Measurements from ENCODE around the gene CFAP97D2.
"Not testable (repeated sequence)": the region's sequence is repeated elsewhere in the genome, so short reads cannot be mapped to it uniquely, and the experiment has no call there.

CFAP97D2 gene

DNA sequence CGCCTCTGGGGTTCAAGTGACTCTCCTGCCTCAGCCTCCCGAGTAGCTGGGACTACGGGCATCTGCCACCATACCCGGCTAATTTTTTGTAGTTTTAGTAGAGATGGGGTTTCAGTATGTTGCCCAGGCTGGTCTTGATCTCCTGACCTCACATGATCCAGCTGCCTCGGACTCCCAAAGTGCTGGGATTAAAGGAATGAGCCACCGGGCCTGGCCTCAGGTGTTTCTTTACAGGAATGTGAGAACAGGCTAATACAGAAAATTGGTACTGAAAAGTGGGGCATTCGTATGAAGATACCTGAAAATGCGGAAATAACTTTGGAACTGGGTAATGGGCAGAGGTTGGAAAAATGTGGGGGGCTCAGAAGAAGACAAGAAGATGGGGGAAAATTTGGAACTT, 52.8 kb downstream of the CFAP97D2 start:
- DNase-seq (ENCODE audit: low read depth in 3 of 3, low spot score in 1 of 3) = no peak

- no peak for DNase-seq (ENCODE audit: low read depth in 3 of 3, low spot score in 1 of 3)
These were observed 55.2 kb downstream of the CFAP97D2 start for GRCh38 chr13:114234266-114234644.

GRCh38 chr13:114234645-114235421, 55.8 kb downstream of the CFAP97D2 start, which contains the start of gene CDC16:
Gene CDC16 (plus strand): TSS chr13:114234897. CDS start chr13:114235085, 188 bp downstream.
- DNase-seq (ENCODE audit: low read depth in 3 of 3, low spot score in 1 of 3) = peak; percentile 47 to 86 (median 74)

DNA sequence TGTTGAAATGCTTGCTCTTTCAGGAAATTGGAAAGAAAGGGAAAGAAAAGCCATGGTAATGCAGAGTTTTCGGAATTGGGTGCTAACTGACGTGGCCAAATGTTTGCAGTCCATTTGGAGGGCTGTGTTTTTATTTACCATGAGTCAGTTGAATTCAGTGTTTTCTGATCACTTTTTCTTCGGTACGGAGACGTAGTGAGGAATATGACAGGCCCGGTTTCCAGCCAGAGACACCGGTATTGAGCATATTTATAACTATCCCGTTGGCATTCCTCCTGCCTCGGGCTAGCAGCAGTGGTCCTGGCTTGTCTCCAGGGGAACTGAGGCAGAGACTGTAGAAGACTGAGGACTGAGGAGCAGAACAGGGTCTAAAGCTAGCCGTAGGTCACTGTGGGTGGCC, 56.6 kb downstream of the CFAP97D2 start:
- DNase-seq (ENCODE audit: low read depth in 3 of 3, low spot score in 1 of 3) = no peak

- no peak for DNase-seq (ENCODE audit: low read depth in 3 of 3, low spot score in 1 of 3)
These were observed 57.2 kb downstream of the CFAP97D2 start for GRCh38 chr13:114236227-114236626.

DNA sequence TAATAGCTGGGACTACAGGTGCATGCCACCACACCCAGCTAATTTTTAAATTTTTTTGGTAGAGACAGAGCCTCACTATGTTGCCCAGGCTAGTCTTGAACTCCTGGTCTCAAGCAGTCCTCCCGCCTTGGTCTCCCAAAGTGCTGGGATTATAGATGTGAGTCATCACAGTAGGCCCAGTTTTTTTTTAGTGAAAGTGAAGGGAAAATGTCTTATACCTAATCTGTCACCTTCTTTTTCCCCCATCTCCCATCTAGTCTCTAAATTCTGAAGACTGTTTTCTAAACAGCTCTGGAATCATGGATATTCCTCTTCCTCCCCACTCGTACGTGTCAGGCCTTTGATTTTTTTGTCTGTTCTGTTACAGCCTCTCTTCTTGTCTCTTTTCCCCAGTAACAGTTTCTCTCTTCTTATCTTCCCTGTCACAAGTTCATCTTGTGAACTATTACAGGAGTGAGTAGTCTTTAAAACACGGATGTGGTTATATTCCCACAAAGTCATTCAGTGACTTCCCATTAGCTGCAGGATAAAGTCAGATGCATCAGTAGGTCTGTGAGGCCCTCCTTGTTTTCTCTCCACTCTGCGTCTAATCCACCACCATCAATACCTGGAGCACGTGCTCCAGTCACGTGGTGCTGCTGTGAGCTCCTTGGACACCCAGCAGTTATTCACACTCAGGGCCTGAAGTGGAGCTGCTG, 58.5 kb downstream of the CFAP97D2 start:
- no peak for DNase-seq (ENCODE audit: low read depth in 3 of 3, low spot score in 1 of 3)

DNA sequence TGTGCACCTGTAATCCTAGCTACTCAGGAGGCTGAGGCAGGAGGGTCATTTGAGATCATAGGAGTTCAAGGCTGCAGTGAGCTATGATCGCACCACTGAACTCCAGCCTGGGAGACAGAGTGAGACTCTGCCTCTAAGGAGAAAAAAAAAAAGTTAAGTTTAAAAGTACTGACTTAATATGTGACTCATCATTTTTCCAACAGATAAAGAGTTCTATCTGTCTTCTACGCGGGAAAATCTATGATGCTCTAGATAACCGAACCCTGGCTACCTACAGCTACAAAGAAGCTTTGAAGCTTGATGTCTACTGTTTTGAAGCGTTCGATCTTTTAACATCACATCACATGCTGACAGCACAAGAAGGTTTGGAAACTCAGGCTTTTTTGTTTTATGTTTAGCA, 62.9 kb downstream of the CFAP97D2 start:
- no peak for DNase-seq (ENCODE audit: low read depth in 3 of 3, low spot score in 1 of 3)

DNA sequence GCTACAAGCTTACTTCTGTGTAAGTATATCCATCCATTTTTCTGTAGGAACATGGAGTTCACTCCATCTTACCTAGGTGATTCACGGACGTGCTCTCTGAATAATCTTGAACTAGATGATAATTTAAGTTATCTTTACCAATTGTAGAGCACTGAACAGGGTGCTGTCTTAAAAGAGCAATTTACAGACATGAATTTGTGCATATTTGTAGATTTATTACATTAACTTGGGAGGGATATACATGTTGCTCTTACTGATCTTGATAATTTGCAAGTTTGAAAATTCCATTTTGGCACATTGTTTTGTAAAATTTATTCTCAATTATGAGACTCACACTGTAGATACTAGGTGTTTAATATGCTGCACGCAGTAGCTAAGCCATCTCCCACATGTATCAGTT, 64.9 kb downstream of the CFAP97D2 start:
- no peak for DNase-seq (ENCODE audit: low read depth in 3 of 3, low spot score in 1 of 3)

GRCh38 chr13:114244637-114245036, 65.6 kb downstream of the CFAP97D2 start:
- no peak for DNase-seq (ENCODE audit: low read depth in 3 of 3, low spot score in 1 of 3)

GRCh38 chr13:114248011-114248410, 69.0 kb downstream of the CFAP97D2 start:
- no peak for DNase-seq (ENCODE audit: low read depth in 3 of 3, low spot score in 1 of 3)

DNA sequence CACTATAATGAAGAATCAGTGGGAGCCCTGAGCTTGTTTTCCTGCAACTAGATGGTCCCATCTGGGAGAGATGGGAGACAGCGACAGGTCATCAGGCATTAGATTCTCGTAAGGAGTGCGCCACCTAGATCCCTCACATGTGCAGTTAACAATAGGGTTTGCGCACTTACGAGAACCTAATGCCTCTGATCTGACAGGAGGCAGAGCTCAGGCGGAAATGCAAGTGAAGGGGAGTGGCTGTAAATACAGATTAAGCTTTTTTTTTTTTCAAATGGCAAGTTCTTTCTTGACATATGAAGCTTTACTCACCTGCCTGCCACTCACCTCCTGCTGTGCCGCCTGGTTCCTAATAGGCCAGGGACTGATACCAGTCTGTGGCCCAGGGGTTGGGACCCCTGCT, 70.0 kb downstream of the CFAP97D2 start:
- DNase-seq (ENCODE audit: low read depth in 3 of 3, low spot score in 1 of 3) = no peak

DNA sequence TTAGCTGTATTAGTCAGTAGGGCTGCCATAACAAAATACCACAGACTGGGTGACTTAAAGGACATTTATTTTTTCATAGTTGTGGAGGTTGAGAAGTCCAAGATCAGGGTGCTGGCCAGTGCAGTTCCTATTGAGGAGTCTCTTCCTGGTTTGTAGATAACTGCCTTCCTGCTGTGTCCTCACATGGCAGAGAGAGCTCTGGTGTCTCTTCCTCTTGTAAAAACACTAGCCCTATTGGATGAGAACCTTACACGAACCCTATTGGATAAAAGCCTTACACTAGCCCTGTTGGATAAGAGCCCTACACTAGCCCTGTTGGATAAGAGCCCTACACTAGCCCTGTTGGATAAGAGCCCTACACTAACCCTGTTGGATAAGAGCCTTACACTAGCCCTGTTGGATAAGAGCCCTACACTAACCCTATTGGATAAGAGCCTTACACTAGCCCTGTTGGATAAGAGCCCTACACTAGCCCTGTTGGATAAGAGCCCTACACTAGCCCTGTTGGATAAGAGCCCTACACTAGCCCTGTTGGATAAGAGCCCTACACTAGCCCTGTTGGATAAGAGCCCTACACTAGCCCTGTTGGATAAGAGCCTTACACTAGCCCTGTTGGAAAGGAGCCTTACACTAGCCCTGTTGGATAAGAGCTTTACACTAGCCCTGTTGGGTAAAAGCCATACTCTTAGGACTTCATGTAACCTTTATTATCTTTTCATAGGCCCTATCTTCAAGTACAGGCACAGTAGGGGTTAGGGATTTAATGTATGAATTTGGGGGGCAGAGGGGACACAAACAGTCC, 72.8 kb downstream of the CFAP97D2 start:
- DNase-seq (ENCODE audit: low read depth in 3 of 3, low spot score in 1 of 3) = not testable (repeated sequence)

DNA sequence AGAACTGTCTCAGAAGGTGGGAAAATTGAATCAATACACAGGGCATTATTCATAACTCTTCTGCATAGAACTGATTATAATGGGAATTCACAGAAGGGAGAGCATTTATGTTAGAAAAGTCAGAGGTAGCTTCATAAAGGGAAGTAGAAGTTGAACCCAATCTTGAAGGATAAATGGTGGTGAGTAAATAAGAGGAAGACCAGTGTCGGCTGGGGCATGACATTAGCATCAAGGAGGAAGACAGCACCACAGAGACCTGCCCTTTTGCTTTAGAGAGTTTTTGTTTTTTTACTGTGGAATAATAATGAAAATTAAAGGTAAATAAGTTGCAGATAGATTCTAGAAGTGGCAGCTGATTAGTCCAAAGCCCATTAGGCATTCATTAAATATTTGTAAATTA, 77.5 kb downstream of the CFAP97D2 start:
- DNase-seq (ENCODE audit: low read depth in 3 of 3, low spot score in 1 of 3) = no peak

DNA sequence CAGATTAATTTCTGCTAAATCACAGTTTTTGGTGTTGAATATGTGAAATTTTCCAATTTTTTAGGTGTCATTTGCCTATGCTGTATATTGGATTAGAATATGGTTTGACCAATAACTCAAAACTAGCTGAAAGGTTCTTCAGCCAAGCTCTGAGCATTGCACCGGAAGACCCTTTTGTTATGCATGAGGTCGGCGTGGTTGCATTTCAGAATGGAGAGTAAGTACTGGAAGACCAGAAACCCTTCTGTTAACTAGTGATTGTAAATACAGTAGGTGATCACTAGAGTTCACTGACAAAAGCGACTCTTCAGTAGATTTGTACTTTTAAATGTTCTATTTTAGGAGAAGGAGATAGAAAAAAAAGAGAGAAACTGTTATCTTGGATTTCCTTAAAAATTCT, 78.0 kb downstream of the CFAP97D2 start:
- DNase-seq (ENCODE audit: low read depth in 3 of 3, low spot score in 1 of 3) = no peak

DNA sequence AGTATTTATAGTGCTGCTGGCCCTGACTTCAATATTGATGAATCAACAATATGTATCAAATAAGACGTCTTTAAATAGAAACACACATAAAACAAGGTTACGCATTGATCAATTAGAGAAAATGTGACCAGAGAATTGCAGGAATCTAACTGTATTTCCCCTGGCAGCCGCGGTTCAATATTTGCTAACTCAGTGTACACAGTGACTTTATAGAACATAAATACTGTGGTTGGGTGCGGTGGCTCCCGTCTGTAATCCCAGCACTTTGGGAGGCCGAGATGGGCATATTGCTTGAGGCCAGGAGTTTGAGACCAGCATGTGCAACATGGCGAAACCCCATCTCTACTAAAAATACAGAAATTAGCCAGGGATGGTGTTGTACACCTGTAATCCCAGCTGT, 79.5 kb downstream of the CFAP97D2 start:
- DNase-seq (ENCODE audit: low read depth in 3 of 3, low spot score in 1 of 3) = no peak

GRCh38 chr13:114259374-114259773, 80.3 kb downstream of the CFAP97D2 start:
- DNase-seq (ENCODE audit: low read depth in 3 of 3, low spot score in 1 of 3) = no peak

- DNase-seq (ENCODE audit: low read depth in 3 of 3, low spot score in 1 of 3) = no peak
These were observed 80.9 kb downstream of the CFAP97D2 start for GRCh38 chr13:114259974-114260373.

- no peak for DNase-seq (ENCODE audit: low read depth in 3 of 3, low spot score in 1 of 3)
These were observed 81.8 kb downstream of the CFAP97D2 start for GRCh38 chr13:114260814-114261213.

GRCh38 chr13:114261328-114261965, 82.4 kb downstream of the CFAP97D2 start:
- no peak for DNase-seq (ENCODE audit: low read depth in 3 of 3, low spot score in 1 of 3)

- DNase-seq (ENCODE audit: low read depth in 3 of 3, low spot score in 1 of 3) = no peak
These were observed 84.5 kb downstream of the CFAP97D2 start for GRCh38 chr13:114263578-114263977.

GRCh38 chr13:114264313-114264712, 85.3 kb downstream of the CFAP97D2 start:
- not testable (repeated sequence) for DNase-seq (ENCODE audit: low read depth in 3 of 3, low spot score in 1 of 3)
